ENCODE measurements around the gene CYB561D2.

- TF ChIP-seq CEBPB (IDR thresholded peaks at IDR 0.05) (no peak), TAF1 (IDR thresholded peaks at IDR 0.05; ENCODE audit: low read depth) (no peak), ZBTB7A (IDR thresholded peaks at IDR 0.05; ENCODE audit: low read depth) (no peak), YY1 (IDR thresholded peaks at IDR 0.05; ENCODE audit: low read depth) (no peak), CREB1 (IDR thresholded peaks at IDR 0.05; ENCODE audit: low read depth) (no peak), REST (IDR thresholded peaks at IDR 0.05; ENCODE audit: low read depth) (no peak), EP300 (IDR thresholded peaks at IDR 0.05; ENCODE audit: borderline replicate concordance) (no peak), RAD21 (IDR thresholded peaks at IDR 0.05; ENCODE audit: low read depth) (no peak), EGR1 (IDR thresholded peaks at IDR 0.05) (no peak)
- TF ChIP-seq, protein P1, sequence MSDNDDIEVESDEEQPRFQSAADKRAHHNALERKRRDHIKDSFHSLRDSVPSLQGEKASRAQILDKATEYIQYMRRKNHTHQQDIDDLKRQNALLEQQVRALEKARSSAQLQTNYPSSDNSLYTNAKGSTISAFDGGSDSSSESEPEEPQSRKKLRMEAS (IDR thresholded peaks at IDR 0.05) = no peak
These were observed 16.2 kb upstream of the CYB561D2 start for GRCh38 chr3:50334339-50335075.

Measured in Ishikawa (cell line).